H9 (cell line): ENCODE measurements around the gene GGT5. TPM values are rescaled to one million over a fixed set of nuclear protein-coding genes. Genes with fewer than 3 reads are reported as not detected.

Source experiments
- DNase-seq: peaks from one replicate; pipeline ENCODE4 v3.0.0-alpha.2; 2017
- H2AFZ ChIP-seq: one replicate; pipeline ENCODE4 v1.6.1; 2013; ENCODE audit warnings: mild to moderate bottlenecking, low read length, control low read depth, moderate library complexity
- H2AK5ac ChIP-seq: 2 replicates; pipeline ENCODE4 v1.6.1; 2013; ENCODE audit warnings: low read length, control low read depth, mixed read lengths; ENCODE audit not compliant: insufficient read length
- H2BK120ac ChIP-seq: one replicate; pipeline ENCODE4 v1.6.1; 2013; ENCODE audit warnings: low read depth, mild to moderate bottlenecking, low read length, control low read depth, inconsistent platforms; ENCODE audit not compliant: poor library complexity, severe bottlenecking
- H2BK12ac ChIP-seq: 2 replicates; pipeline ENCODE4 v1.6.1; 2013; ENCODE audit warnings: low read length, control low read depth, mixed read lengths, low read depth; ENCODE audit not compliant: insufficient read length
- H2BK15ac ChIP-seq: 2 replicates; pipeline ENCODE4 v1.6.1; 2013; ENCODE audit warnings: low read depth, low read length, control low read depth
- H2BK20ac ChIP-seq: one replicate; pipeline ENCODE4 v1.6.1; 2013; ENCODE audit warnings: low read depth, mild to moderate bottlenecking, low read length, control low read depth, inconsistent platforms; ENCODE audit not compliant: poor library complexity, severe bottlenecking
- H2BK5ac ChIP-seq: 2 replicates; pipeline ENCODE4 v1.6.1; 2013; ENCODE audit warnings: low read length, control low read depth, mixed read lengths; ENCODE audit not compliant: insufficient read length
- H3K14ac ChIP-seq: 2 replicates; pipeline ENCODE4 v1.6.1; 2013; ENCODE audit warnings: low read length, control low read depth; ENCODE audit not compliant: insufficient read depth
- H3K18ac ChIP-seq: 2 replicates; pipeline ENCODE4 v1.6.1; 2013; ENCODE audit warnings: low read depth, mild to moderate bottlenecking, mixed read lengths, low read length, control low read depth; ENCODE audit not compliant: insufficient read length
- H3K23ac ChIP-seq: 2 replicates; pipeline ENCODE4 v1.6.1; 2013; ENCODE audit warnings: low read length, control low read depth, mixed read lengths, low read depth; ENCODE audit not compliant: insufficient read length
- H3K23me2 ChIP-seq: 2 replicates; pipeline ENCODE4 v1.6.1; 2013; ENCODE audit warnings: low read depth, mild to moderate bottlenecking, mixed read lengths, low read length, control low read depth; ENCODE audit not compliant: insufficient read length, poor library complexity, severe bottlenecking
- H3K27ac ChIP-seq: 2 replicates; pipeline ENCODE4 v1.5.1; 2013; ENCODE audit warnings: low read length, control low read depth, mixed read lengths, low read depth; ENCODE audit not compliant: insufficient read length
- H3K27me3 ChIP-seq: 2 replicates; pipeline ENCODE4 v1.6.1; 2013; ENCODE audit warnings: low read length, control low read depth, inconsistent platforms; ENCODE audit not compliant: insufficient read depth
- H3K4ac ChIP-seq: 2 replicates; pipeline ENCODE4 v1.6.1; 2013; ENCODE audit warnings: low read depth, mild to moderate bottlenecking, control low read depth, inconsistent platforms, low read length, moderate library complexity
- H3K4me1 ChIP-seq: 2 replicates; pipeline ENCODE4 v1.6.1; 2013; ENCODE audit warnings: low read length, control low read depth, inconsistent platforms; ENCODE audit not compliant: insufficient read depth
- H3K4me2 ChIP-seq: 2 replicates; pipeline ENCODE4 v1.6.1; 2013; ENCODE audit warnings: low read length, control low read depth, mixed read lengths; ENCODE audit not compliant: insufficient read length, insufficient read depth
- H3K56ac ChIP-seq: 2 replicates; pipeline ENCODE4 v1.6.1; 2013; ENCODE audit warnings: low read depth, mild to moderate bottlenecking, mixed read lengths, low read length, control low read depth; ENCODE audit not compliant: insufficient read length
- H3K79me1 ChIP-seq: 2 replicates; pipeline ENCODE4 v1.6.1; 2013; ENCODE audit warnings: low read depth, mild to moderate bottlenecking, moderate library complexity, low read length, control low read depth, inconsistent platforms; ENCODE audit not compliant: insufficient read depth, poor library complexity, severe bottlenecking
- H3K79me2 ChIP-seq: 2 replicates; pipeline ENCODE4 v1.6.1; 2013; ENCODE audit warnings: low read length, control low read depth, inconsistent platforms; ENCODE audit not compliant: insufficient read depth
- H3K9ac ChIP-seq: 2 replicates; pipeline ENCODE4 v1.6.1; 2013; ENCODE audit warnings: low read length, control low read depth, mixed read lengths; ENCODE audit not compliant: insufficient read length; ENCODE audit errors: extremely low read depth
- H3K9me3 ChIP-seq: one replicate; pipeline ENCODE4 v1.6.1; 2013; ENCODE audit warnings: low read depth, low read length, inconsistent platforms; ENCODE audit not compliant: control insufficient read depth
- H3T11ph ChIP-seq: one replicate; pipeline ENCODE4 v1.6.1; 2013; ENCODE audit warnings: mild to moderate bottlenecking, low read length, control low read depth, inconsistent platforms
- H4K20me1 ChIP-seq: one replicate; pipeline ENCODE4 v1.6.1; 2013; ENCODE audit not compliant: control insufficient read depth, insufficient read length, insufficient read depth
- H4K5ac ChIP-seq: 2 replicates; pipeline ENCODE4 v1.6.1; 2013; ENCODE audit warnings: low read depth, mild to moderate bottlenecking, mixed read lengths, low read length, control low read depth; ENCODE audit not compliant: insufficient read length
- H4K8ac ChIP-seq: replicated peaks from 2 replicates; pipeline ENCODE4 v1.6.1; 2013; ENCODE audit warnings: low read length, control low read depth, mixed read lengths, low read depth; ENCODE audit not compliant: insufficient read length
- H4K91ac ChIP-seq: 2 replicates; pipeline ENCODE4 v1.6.1; 2013; ENCODE audit warnings: low read depth, mild to moderate bottlenecking, moderate library complexity, mixed read lengths, low read length, control low read depth; ENCODE audit not compliant: insufficient read length
- H3K27ac Mint-ChIP-seq, 3 experiments: 2 replicates in 2 of 3; 3 replicates in 1 of 3; pipeline ENCODE4 v1.8.0; 2020 to 2021; ENCODE audit warnings: mixed read lengths in 3 of 3, mild to moderate bottlenecking in 1 of 3, moderate library complexity in 1 of 3
- H3K27me3 Mint-ChIP-seq: 2 replicates; pipeline ENCODE4 v1.8.0; 2021; ENCODE audit warnings: low read depth, mild to moderate bottlenecking, moderate library complexity, mixed read lengths
- H3K36me3 Mint-ChIP-seq, 3 experiments: 2 replicates in 2 of 3; 3 replicates in 1 of 3; pipeline ENCODE4 v1.8.0; 2020 to 2021; ENCODE audit warnings: low read depth in 3 of 3, mixed read lengths in 3 of 3; ENCODE audit not compliant: insufficient read depth in 1 of 3
- H3K4me1 Mint-ChIP-seq, 2 experiments: 2 replicates each; pipeline ENCODE4 v1.8.0; 2020; ENCODE audit warnings: mixed read lengths in 2 of 2
- H3K4me3 Mint-ChIP-seq, 2 experiments: 2 replicates in 1 of 2; 3 replicates in 1 of 2; pipeline ENCODE4 v1.8.0; 2020 to 2021; ENCODE audit warnings: mild to moderate bottlenecking in 2 of 2, mixed read lengths in 2 of 2, moderate library complexity in 1 of 2
- H3K9me3 Mint-ChIP-seq, 2 experiments: 2 replicates in 1 of 2; 3 replicates in 1 of 2; pipeline ENCODE4 v1.8.0; 2020; ENCODE audit warnings: mild to moderate bottlenecking in 2 of 2, mixed read lengths in 2 of 2, moderate library complexity in 1 of 2
- WGBS: extraction: QIAGEN DNeasy Blood & Tissue Kit; methylation state at CpG from one replicate; pipeline ENCODE4 v1.1.7; 2013; ENCODE audit warnings: missing lambda C conversion rate, low lambda C conversion rate, mixed read lengths; ENCODE audit not compliant: insufficient read length; ENCODE audit errors: extremely low coverage; 5-methylcytosine and 5-hydroxymethylcytosine counted together
- total RNA-seq: library from RNA; stranded (reverse); gene quantifications from 2 replicates; pipeline ENCODE4 v1.2.1, GENCODE V29; 2021
- TF ChIP-seq, protein P1 (sequence below): fragments of 200-600 bp; sonication (generic); conservative IDR thresholded peaks from 3 replicates; pipeline ENCODE4 v1.8.0; 2021; ENCODE audit warnings: antibody characterized with exemption, mild to moderate bottlenecking

Gene GGT5
- total RNA-seq, 1 experiment from 2014 or later: 0.20 TPM

DNA sequence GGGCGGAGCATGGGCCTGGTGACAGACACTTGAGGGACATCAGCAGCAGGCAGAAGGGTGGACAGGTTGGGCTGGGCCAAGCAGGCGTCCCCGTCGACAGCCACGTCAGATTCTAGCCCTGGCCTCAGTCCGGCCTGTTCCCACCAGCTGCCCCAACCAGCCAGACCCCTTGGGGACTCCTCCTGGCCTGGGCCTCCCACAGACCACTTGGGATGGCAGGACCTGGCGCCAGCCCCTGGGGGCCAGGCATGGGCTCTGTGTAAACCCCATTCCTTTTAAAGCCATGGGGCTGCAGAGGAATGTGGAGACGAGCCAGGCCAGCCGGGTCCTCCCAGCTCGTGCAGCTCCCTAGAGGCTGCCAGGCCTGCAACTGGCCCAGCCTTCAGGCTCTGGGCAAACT is 68.3 kb downstream of the GGT5 start:
- Histone ChIP-seq H3K4me1 (no peaks in the 10 kb centered on the region), H3K9me3 (no peaks in the 10 kb centered on the region), H2BK20ac (no peak overlapping the region), H3K79me2 (no peaks in the 10 kb centered on the region), H3K4me2 (no peak overlapping the region), H3K27me3 (no peaks in the 10 kb centered on the region), H2BK15ac (no peak overlapping the region), H2BK120ac (no peak overlapping the region), H4K5ac (no peak overlapping the region), H2BK5ac (no peak overlapping the region), H2AK5ac (no peak overlapping the region), H3K79me1 (no peaks in the 10 kb centered on the region), H2AFZ (no peak overlapping the region), H3T11ph (no peak overlapping the region), H3K9ac (no peak overlapping the region), H3K27ac (no peak overlapping the region), H3K23ac (no peak overlapping the region), H4K20me1 (no peaks in the 10 kb centered on the region), H4K8ac (no peak overlapping the region), H3K14ac (no peak overlapping the region), H2BK12ac (no peak overlapping the region), H3K56ac (no peak overlapping the region), H4K91ac (no peak overlapping the region), H3K4ac (no peak overlapping the region), H3K23me2 (no peaks in the 10 kb centered on the region), H3K18ac (no peak overlapping the region)
- Mint-ChIP-seq H3K36me3 (peaks cover 2 to 29% (median 20%) of the 10 kb centered on the region in 3 experiments; a peak in 6 of 7 replicates), H3K4me3 (no peak overlapping the region), H3K9me3 (no peaks in the 10 kb centered on the region; a peak in 2 of 5 replicates), H3K27ac (no peak overlapping the region), H3K4me1 (peaks cover 6 to 16% of the 10 kb centered on the region in 2 experiments), H3K27me3 (no peaks in the 10 kb centered on the region; the same call in 1 of the 2 replicates)
- TF ChIP-seq, protein P1, sequence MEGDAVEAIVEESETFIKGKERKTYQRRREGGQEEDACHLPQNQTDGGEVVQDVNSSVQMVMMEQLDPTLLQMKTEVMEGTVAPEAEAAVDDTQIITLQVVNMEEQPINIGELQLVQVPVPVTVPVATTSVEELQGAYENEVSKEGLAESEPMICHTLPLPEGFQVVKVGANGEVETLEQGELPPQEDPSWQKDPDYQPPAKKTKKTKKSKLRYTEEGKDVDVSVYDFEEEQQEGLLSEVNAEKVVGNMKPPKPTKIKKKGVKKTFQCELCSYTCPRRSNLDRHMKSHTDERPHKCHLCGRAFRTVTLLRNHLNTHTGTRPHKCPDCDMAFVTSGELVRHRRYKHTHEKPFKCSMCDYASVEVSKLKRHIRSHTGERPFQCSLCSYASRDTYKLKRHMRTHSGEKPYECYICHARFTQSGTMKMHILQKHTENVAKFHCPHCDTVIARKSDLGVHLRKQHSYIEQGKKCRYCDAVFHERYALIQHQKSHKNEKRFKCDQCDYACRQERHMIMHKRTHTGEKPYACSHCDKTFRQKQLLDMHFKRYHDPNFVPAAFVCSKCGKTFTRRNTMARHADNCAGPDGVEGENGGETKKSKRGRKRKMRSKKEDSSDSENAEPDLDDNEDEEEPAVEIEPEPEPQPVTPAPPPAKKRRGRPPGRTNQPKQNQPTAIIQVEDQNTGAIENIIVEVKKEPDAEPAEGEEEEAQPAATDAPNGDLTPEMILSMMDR: no peak
- no CpG with 5 or more reads among the region's 10 CpGs for WGBS
- DNase-seq: no peak
